GM18858 (cell line): ENCODE data around the gene GPR152.

Experiments used
- ATAC-seq: cut with Tn5 transposase; IDR thresholded peaks from one replicate; pipeline ENCODE4 v1.9.1; 2021; ENCODE audit not compliant: unreplicated experiment

Gene GPR152

GRCh38 chr11:67452141-67452952 is at the start of gene GPR152:
TSS of gene GPR152 (minus strand) at chr11:67452729. CDS start at chr11:67452724, 5 bp downstream.
- ATAC-seq: no peak

- ATAC-seq: no peak
Observed at GRCh38 chr11:67501854-67502253, 49.3 kb upstream of the GPR152 start.

- ATAC-seq: no peak
Observed at GRCh38 chr11:67500831-67501715, 48.5 kb upstream of the GPR152 start.

GRCh38 chr11:67500484-67500821 is 47.9 kb upstream of the GPR152 start:
- no peak for ATAC-seq

DNA sequence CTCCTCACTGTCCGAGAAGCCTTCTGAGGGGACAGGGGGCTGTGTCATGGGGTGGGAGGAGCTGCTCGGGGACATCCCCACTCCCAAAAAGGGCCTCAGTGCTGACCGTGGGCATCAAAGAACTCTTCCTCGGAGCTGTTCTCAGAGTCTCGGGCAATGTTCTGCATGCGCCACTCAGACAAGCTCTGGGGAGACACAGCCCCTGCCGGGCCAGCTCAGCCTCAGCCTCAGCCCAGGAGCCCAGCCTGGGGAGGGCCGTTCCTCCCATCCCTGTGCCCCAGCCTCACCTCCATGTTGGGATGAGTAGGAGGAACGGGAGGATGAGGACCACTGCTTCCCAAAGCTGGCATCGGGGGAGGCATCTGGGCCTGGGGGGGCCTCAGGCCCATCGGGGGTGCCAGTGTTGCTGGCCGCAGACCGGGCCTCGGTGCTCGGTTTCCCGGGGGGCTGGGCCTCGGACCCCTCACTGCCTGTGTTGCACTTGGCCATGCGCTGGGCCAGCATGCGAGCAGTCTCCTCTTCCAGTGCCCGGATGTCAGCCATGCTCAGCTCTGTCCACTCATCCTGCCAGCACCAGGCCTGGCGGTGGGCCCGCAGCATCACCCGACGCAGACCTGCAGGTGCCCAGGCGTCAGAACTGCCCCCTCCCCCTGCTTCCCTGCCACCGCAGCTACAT is 47.4 kb upstream of the GPR152 start:
- no peak for ATAC-seq

DNA sequence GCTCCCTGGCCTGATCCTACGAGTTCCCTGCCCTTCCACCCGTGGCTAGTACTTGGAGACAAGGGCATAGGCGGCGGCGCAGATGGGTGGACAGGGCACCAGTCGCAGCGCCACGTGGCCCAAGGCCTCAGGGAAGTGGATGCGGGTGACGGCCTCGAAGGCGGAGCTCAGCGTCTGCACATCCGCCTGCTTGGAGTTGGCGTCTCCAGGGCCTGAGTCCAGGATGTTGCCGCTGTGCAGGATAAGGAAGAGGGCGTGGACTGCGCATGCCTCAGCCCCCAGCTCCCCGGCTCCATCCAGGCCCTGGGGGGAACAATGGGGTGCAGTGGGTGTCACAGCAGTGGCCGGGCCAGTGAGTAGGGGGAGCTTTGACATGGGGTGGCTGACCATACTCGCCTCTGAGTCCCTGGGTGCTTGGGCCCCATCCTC is 46.0 kb upstream of the GPR152 start:
- ATAC-seq: no peak

GRCh38 chr11:67497656-67498291 is 45.2 kb upstream of the GPR152 start:
- ATAC-seq: no peak

DNA sequence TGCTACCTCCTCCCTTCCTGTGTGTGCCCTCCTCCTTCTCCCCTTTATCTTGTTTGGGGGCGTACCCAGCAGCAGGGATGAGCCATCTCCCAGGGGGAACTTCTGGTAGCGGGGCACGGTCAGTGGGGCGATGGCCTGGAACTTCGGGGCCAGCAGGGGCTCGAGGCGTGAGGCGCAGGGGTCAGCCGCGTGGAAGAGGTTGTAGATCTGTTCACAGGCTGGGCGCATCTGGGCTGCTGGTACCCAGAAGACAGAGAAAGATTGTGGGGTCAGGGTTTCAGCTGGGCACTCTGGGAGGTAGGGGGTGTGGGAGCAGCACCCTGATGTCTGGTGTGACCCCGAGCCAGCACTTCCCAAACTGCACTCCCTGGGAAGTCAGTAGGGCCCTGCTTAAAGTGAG is 43.6 kb upstream of the GPR152 start:
- no peak for ATAC-seq

- ATAC-seq: no peak
Observed at GRCh38 chr11:67495234-67496005, 42.9 kb upstream of the GPR152 start.

GRCh38 chr11:67494371-67495233 is 42.1 kb upstream of the GPR152 start:
- ATAC-seq: no peak

GRCh38 chr11:67493548-67494370 is 41.2 kb upstream of the GPR152 start:
- no peak for ATAC-seq

DNA sequence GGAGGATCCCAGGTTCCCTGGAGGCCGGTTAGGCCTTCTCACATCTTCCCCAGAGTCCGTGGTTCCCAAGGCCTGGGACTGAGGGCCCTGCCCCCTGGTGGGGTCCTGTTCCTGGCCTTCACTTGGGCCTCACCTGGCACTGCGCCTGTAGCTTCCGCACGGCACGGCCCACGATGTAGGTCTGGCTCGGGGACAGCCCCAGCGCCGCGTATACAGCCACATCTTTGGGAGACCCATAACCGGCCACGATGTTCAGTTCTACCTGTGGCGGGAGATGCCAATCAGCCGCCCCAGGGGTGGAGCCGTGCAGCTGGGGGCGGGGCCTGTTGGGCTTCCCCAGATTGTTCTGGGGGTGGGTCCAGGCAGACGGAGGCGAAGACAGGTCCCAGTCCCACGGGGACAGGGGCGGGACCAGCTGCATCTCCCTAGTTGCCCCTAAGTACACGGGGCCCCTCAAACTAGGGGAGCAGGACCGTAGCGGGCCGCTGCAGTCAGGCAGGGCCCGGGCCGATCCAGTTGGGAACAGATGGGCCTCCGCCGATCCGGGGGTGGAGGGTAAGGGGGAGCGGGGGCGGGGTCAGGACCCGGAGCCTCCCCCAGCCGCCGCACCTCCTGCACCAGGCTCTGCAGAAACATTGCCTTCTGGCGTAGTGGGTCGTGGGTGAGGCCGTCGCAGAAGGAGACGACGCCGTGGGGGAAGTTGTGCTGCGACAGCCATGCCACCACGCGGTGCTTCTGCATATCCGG is 40.4 kb upstream of the GPR152 start:
- ATAC-seq: no peak

DNA sequence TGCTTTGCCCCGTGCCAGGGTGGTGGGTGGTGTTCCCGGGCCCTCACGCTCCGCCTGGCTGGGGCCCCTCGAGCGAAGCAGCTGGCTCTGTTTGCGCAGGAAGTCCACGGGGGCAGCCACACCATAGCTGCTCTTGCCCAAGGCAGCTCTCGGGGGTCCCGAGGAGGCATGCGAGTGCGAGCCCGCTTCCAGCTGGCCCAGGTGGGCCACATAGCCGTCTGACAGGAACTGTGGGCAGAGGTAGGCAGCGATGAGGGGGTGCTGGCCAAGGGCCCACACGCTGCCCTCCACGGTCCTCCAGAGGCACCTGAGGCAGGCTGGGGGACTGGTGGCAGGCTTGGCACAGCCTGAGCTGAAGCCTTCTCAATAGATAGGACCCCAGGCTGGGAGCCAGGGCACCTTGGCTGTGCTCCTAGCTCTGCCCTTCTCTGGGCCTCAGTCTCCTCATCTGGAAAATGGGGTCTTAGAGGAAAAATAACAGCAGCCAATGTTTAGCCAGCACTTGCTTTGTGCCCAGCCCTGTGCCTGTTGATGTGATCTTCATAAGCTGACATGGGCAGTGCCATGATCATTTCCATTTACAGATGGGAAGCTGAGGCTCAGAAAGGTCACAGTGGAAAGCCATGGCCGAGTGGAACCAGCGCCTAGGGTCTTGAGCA is 39.7 kb upstream of the GPR152 start:
- ATAC-seq: no peak

- ATAC-seq: no peak
Observed at GRCh38 chr11:67491276-67492068, 38.9 kb upstream of the GPR152 start.

GRCh38 chr11:67490727-67491065 is 38.2 kb upstream of the GPR152 start:
- no peak for ATAC-seq

GRCh38 chr11:67489885-67490726 is 37.6 kb upstream of the GPR152 start:
- ATAC-seq: no peak
